SH-SY5Y (cell line): Measurements from ENCODE around the gene ZNF491.

Experiments
- GATA2 ChIP-seq: IDR thresholded peaks from 2 replicates; pipeline ENCODE4 v1.6.1; 2011; ENCODE audit warnings: mild to moderate bottlenecking, low read depth, low read length
- GATA3 ChIP-seq: IDR thresholded peaks from 2 replicates; pipeline ENCODE4 v1.6.1; 2011; ENCODE audit warnings: low read depth, mild to moderate bottlenecking, low read length, moderate library complexity

DNA sequence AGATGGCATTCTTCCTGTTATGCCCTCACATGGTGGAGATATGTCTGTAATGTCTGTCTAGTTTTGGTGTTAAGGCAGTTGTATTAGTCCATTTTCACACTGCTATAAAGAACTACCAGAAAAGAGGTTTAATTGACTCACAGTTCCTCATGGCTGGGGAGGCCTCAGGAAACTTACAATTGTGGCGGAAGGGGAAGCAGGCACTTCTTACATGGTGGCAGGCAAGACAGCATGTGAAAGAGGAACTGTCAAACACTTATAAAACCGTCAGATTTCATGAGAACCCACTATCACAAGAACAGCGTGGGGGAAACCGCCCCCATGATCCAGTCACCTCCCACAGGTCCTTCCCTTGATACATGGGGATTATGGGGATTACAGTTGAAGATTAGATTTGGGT lies 28.3 kb upstream of the ZNF491 start:
- TF ChIP-seq GATA2 (no peak), GATA3 (no peak)
